ENCODE results near the gene BMPR1B. TPM values are rescaled to one million over a fixed set of nuclear protein-coding genes. Genes with fewer than 3 reads are reported as not detected.

Gene BMPR1B
- total and polyA plus RNA-seq, 2 of the 4 experiments (the other 2 are of a cell fraction): 0.24 to 0.90 TPM

DNA sequence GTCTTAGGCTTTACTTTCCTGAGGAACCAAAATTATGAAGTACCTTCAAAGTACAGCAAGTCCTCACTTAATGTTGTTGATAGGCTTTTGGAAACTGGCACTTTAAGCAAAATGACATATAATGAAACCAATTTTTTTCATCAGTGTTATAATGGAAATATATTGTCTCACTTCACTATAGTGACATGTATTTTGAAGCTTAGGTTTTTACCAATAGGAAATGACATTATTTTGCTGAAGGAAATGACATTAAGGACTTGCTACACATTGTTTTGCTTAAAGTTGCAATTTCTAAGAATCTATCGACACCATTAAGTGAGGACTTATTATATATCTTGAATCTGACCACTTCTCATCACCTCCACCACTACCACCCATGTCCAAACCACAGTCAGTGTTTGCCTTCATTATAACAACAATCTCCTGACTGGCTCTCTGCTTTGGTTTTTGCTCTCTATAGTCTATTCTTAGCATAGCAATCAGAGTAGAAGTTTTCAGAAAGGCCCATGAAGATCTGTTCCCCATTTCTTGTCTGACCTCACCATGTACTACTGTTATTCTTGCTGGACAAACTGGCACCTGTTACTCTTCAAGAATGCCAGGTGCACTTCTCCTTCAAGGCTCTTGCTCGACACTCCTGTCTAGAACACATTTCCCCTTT lies 311.2 kb downstream of the BMPR1B start:
- no peak overlapping the region for H4K91ac ChIP-seq (ENCODE audit: insufficient read depth, low read depth, low read length)
- H3K4ac ChIP-seq (ENCODE audit: low read depth, low read length): no peak overlapping the region
- WGBS, 2 experiments (ENCODE audit: extremely low coverage in 2 of 2, insufficient read length in 1 of 2): 50% methylated on average over 1 of the region's 2 CpGs; no CpG with 5 or more reads in 1 of the 2 experiments
- H3K4me3 ChIP-seq (ENCODE audit: insufficient read depth, low read depth, low read length): no peak overlapping the region
- DNase-seq: no peak
- dilution Hi-C loops (cut with HindIII; ENCODE audit: low sequenced_read_pairs, unreplicated experiment): no loop called here
- no peak overlapping the region for H2AFZ ChIP-seq (replicated peaks; ENCODE audit: low read length, poor library complexity)
- H4K5ac ChIP-seq (ENCODE audit: low read depth, low read length): no peak overlapping the region
- no peaks in the 10 kb centered on the region for H3K9me3 ChIP-seq (ENCODE audit: control insufficient read depth, insufficient read depth, low read length)
- H3K79me1 ChIP-seq (ENCODE audit: low read depth in 1 of 2, low read length in 2 of 2): no peaks in the 10 kb centered on the region
- H2AK5ac ChIP-seq (ENCODE audit: low read depth, low read length): no peak overlapping the region
- CTCF ChIA-PET: no interaction called here
- H3K14ac ChIP-seq (replicated peaks; ENCODE audit: low read depth, low read length): no peak overlapping the region
- H3K36me3 ChIP-seq (ENCODE audit: control insufficient read depth, insufficient read depth, low read length): no peaks in the 10 kb centered on the region
- H3K56ac ChIP-seq (ENCODE audit: extremely low read depth, insufficient read depth, low read length): no peak overlapping the region
- H3K18ac ChIP-seq (ENCODE audit: low read depth, low read length): no peak overlapping the region
- no peak overlapping the region for H2BK20ac ChIP-seq (ENCODE audit: low read depth, low read length)
- no peaks in the 10 kb centered on the region for H4K20me1 ChIP-seq (ENCODE audit: insufficient read depth, low read length)
- intact Hi-C loops (cut with micrococcal nuclease): no loop called here
- no peak for ATAC-seq (ENCODE audit: low read depth)
- H3K23ac ChIP-seq (ENCODE audit: low read depth, low read length): no peak overlapping the region
- peaks cover 2% of the 10 kb centered on the region; the same call in 1 of the 2 replicates for H3K9me1 ChIP-seq (ENCODE audit: insufficient read depth, low read length)
- H2BK15ac ChIP-seq (ENCODE audit: low read depth, low read length): no peak overlapping the region
- no peak overlapping the region for H2AK9ac ChIP-seq (replicated peaks; ENCODE audit: low read depth, low read length, poor library complexity)
- in situ Hi-C loops (cut with MboI; ENCODE audit: low sequenced_read_pairs): no loop called here
- no peak overlapping the region for H2BK5ac ChIP-seq (ENCODE audit: low read depth, low read length, poor library complexity, severe bottlenecking)
- POLR2A ChIA-PET (ENCODE audit: unreplicated experiment): no interaction called here
- H3K4me2 ChIP-seq (ENCODE audit: low read depth, low read length): no peak overlapping the region
- no peak overlapping the region for H3K27ac ChIP-seq (ENCODE audit: insufficient read depth, low read length)
- no peak overlapping the region for H2BK120ac ChIP-seq (ENCODE audit: low read depth, low read length)
- TF ChIP-seq, protein P1, sequence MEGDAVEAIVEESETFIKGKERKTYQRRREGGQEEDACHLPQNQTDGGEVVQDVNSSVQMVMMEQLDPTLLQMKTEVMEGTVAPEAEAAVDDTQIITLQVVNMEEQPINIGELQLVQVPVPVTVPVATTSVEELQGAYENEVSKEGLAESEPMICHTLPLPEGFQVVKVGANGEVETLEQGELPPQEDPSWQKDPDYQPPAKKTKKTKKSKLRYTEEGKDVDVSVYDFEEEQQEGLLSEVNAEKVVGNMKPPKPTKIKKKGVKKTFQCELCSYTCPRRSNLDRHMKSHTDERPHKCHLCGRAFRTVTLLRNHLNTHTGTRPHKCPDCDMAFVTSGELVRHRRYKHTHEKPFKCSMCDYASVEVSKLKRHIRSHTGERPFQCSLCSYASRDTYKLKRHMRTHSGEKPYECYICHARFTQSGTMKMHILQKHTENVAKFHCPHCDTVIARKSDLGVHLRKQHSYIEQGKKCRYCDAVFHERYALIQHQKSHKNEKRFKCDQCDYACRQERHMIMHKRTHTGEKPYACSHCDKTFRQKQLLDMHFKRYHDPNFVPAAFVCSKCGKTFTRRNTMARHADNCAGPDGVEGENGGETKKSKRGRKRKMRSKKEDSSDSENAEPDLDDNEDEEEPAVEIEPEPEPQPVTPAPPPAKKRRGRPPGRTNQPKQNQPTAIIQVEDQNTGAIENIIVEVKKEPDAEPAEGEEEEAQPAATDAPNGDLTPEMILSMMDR (conservative IDR thresholded peaks at IDR 0.05; ENCODE audit: low read depth, low read length): no peak
- TF ChIP-seq BHLHE40 (IDR thresholded peaks at IDR 0.05; ENCODE audit: low read depth, low read length): no peak
- no peak for TF ChIP-seq RCOR1 (IDR thresholded peaks at IDR 0.05; ENCODE audit: insufficient replicate concordance, low read length)
- no peak for TF ChIP-seq FOS (IDR thresholded peaks at IDR 0.05; ENCODE audit: low read depth, low read length)
- TF ChIP-seq MAZ (IDR thresholded peaks at IDR 0.05; ENCODE audit: borderline replicate concordance, low read depth, low read length): no peak
- TF ChIP-seq NFE2L2 (IDR thresholded peaks at IDR 0.05; ENCODE audit: low read depth, low read length): no peak
- no peak for TF ChIP-seq MAFK (IDR thresholded peaks at IDR 0.05; ENCODE audit: low read depth, low read length)
- TF ChIP-seq RAD21 (IDR thresholded peaks at IDR 0.05; ENCODE audit: low read length): no peak
- TF ChIP-seq, protein P2, sequence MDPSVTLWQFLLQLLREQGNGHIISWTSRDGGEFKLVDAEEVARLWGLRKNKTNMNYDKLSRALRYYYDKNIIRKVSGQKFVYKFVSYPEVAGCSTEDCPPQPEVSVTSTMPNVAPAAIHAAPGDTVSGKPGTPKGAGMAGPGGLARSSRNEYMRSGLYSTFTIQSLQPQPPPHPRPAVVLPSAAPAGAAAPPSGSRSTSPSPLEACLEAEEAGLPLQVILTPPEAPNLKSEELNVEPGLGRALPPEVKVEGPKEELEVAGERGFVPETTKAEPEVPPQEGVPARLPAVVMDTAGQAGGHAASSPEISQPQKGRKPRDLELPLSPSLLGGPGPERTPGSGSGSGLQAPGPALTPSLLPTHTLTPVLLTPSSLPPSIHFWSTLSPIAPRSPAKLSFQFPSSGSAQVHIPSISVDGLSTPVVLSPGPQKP (IDR thresholded peaks at IDR 0.05; ENCODE audit: borderline replicate concordance, low read depth, low read length): no peak
- TF ChIP-seq SMC3 (IDR thresholded peaks at IDR 0.05; ENCODE audit: low read depth, low read length): no peak
- no peak for TF ChIP-seq RFX5 (IDR thresholded peaks at IDR 0.05; ENCODE audit: low read depth, low read length)
- H3K4me1 ChIP-seq (ENCODE audit: control insufficient read depth, insufficient read depth, low read length): no peaks in the 10 kb centered on the region
- no peak overlapping the region for H4K8ac ChIP-seq (ENCODE audit: low read depth in 2 of 2, low read length in 2 of 2)
- no TSS peak for BruUV-seq (replicated peaks)
- no peak overlapping the region for H3K9ac ChIP-seq (ENCODE audit: low read depth, low read length)
- no peaks in the 10 kb centered on the region for H3K27me3 ChIP-seq (ENCODE audit: control insufficient read depth, insufficient read depth, low read length)

All from IMR-90 (cell line).